IMR-90 (cell line): ENCODE results near the gene MRPS34. TPM values are rescaled to one million over a fixed set of nuclear protein-coding genes. Genes with fewer than 3 reads are reported as not detected.

Source experiments
- ATAC-seq: fragments of 200-7000 bp; cut with Tn5 transposase; 2 replicates; pipeline ENCODE4 v1.9.1; 2020; ENCODE audit warnings: low read depth, mild to moderate bottlenecking, moderate library complexity
- BruUV-seq: library from RNA; stranded (reverse); fragments of 400-500 nt; replicated peaks from 2 replicates; lab custom pipeline; 2021; lab: Mats Ljungman, UMichigan
- CTCF ChIA-PET: fragments of 300-600 bp; formaldehyde crosslinking; extraction: SDS; loops from one replicate; lab custom pipeline; 2021; ENCODE audit warnings: antibody characterized with exemption; lab: Yijun Ruan, JAX
- POLR2A ChIA-PET: fragments of 300-600 bp; sonication (Branson Sonifier 250); formaldehyde crosslinking; loops from one replicate; lab custom pipeline; 2022; ENCODE audit warnings: antibody characterized with exemption; ENCODE audit not compliant: unreplicated experiment; lab: Charles Lee
- DNase-seq: peaks from one replicate; pipeline ENCODE4 v3.0.0; 2013
- H2AFZ ChIP-seq: replicated peaks from 2 replicates; pipeline ENCODE3; 2013; ENCODE audit warnings: low read length, mild to moderate bottlenecking; ENCODE audit not compliant: poor library complexity
- H2AK5ac ChIP-seq: 2 replicates; pipeline ENCODE4 v1.6.1; 2013; ENCODE audit warnings: low read depth, low read length, inconsistent platforms
- H2AK9ac ChIP-seq: replicated peaks from 2 replicates; pipeline ENCODE3; 2013; ENCODE audit warnings: mild to moderate bottlenecking, low read depth, low read length, moderate library complexity; ENCODE audit not compliant: poor library complexity
- H2BK120ac ChIP-seq: 2 replicates; pipeline ENCODE4 v1.6.1; 2013; ENCODE audit warnings: low read depth, low read length, inconsistent platforms
- H2BK15ac ChIP-seq: 3 replicates; pipeline ENCODE4 v1.6.1; 2013; ENCODE audit warnings: low read depth, low read length, inconsistent platforms
- H2BK20ac ChIP-seq: 2 replicates; pipeline ENCODE4 v1.6.1; 2013; ENCODE audit warnings: low read depth, mild to moderate bottlenecking, inconsistent platforms, low read length, moderate library complexity
- H2BK5ac ChIP-seq: 2 replicates; pipeline ENCODE4 v1.6.1; 2013; ENCODE audit warnings: mild to moderate bottlenecking, low read depth, low read length, inconsistent platforms; ENCODE audit not compliant: poor library complexity, severe bottlenecking
- H3K14ac ChIP-seq: replicated peaks from 2 replicates; pipeline ENCODE4 v1.6.1; 2013; ENCODE audit warnings: low read depth, low read length, inconsistent platforms
- H3K18ac ChIP-seq: 2 replicates; pipeline ENCODE4 v1.6.1; 2013; ENCODE audit warnings: low read depth, low read length, control low read depth
- H3K23ac ChIP-seq: 2 replicates; pipeline ENCODE4 v1.6.1; 2013; ENCODE audit warnings: low read depth, low read length, inconsistent platforms
- H3K27ac ChIP-seq: 2 replicates; pipeline ENCODE4 v1.5.1; 2013; ENCODE audit warnings: mild to moderate bottlenecking, control low read depth, low read length; ENCODE audit not compliant: insufficient read depth
- H3K27me3 ChIP-seq: 2 replicates; pipeline ENCODE4 v1.6.1; 2013; ENCODE audit warnings: low read length; ENCODE audit not compliant: control insufficient read depth, insufficient read depth
- H3K36me3 ChIP-seq: 2 replicates; pipeline ENCODE4 v1.6.1; 2013; ENCODE audit warnings: low read length, mixed read lengths; ENCODE audit not compliant: control insufficient read depth, insufficient read depth
- H3K4ac ChIP-seq: 2 replicates; pipeline ENCODE4 v1.6.1; 2013; ENCODE audit warnings: low read depth, low read length, inconsistent platforms
- H3K4me1 ChIP-seq: 2 replicates; pipeline ENCODE4 v1.6.1; 2013; ENCODE audit warnings: low read length, mixed read lengths; ENCODE audit not compliant: control insufficient read depth, insufficient read depth
- H3K4me2 ChIP-seq: 2 replicates; pipeline ENCODE4 v1.6.1; 2013; ENCODE audit warnings: low read depth, mild to moderate bottlenecking, control low read depth, low read length, moderate library complexity
- H3K4me3 ChIP-seq: 2 replicates; pipeline ENCODE4 v1.5.1; 2013; ENCODE audit warnings: low read depth, mild to moderate bottlenecking, control low read depth, low read length, moderate library complexity; ENCODE audit not compliant: insufficient read depth
- H3K56ac ChIP-seq: 2 replicates; pipeline ENCODE4 v1.6.1; 2013; ENCODE audit warnings: low read length, inconsistent platforms; ENCODE audit not compliant: insufficient read depth; ENCODE audit errors: extremely low read depth
- H3K79me1 ChIP-seq, 2 experiments: 2 replicates each; pipeline ENCODE4 v1.6.1; 2013; ENCODE audit warnings: low read length in 2 of 2, inconsistent platforms in 1 of 2, low read depth in 1 of 2
- H3K9ac ChIP-seq: 2 replicates; pipeline ENCODE4 v1.6.1; 2013; ENCODE audit warnings: low read depth, low read length, control low read depth
- H3K9me1 ChIP-seq: 2 replicates; pipeline ENCODE4 v1.6.1; 2013; ENCODE audit warnings: low read length, inconsistent platforms; ENCODE audit not compliant: insufficient read depth
- H3K9me3 ChIP-seq: 2 replicates; pipeline ENCODE4 v1.6.1; 2013; ENCODE audit warnings: low read length; ENCODE audit not compliant: control insufficient read depth, insufficient read depth
- H4K20me1 ChIP-seq: 2 replicates; pipeline ENCODE4 v1.6.1; 2013; ENCODE audit warnings: low read length, inconsistent platforms; ENCODE audit not compliant: insufficient read depth
- H4K5ac ChIP-seq: 2 replicates; pipeline ENCODE4 v1.6.1; 2013; ENCODE audit warnings: mild to moderate bottlenecking, low read depth, low read length, control low read depth
- H4K8ac ChIP-seq, 2 experiments: 2 replicates each; pipeline ENCODE4 v1.6.1; 2013; ENCODE audit warnings: low read depth in 2 of 2, low read length in 2 of 2, control low read depth in 1 of 2, inconsistent platforms in 1 of 2
- H4K91ac ChIP-seq: 2 replicates; pipeline ENCODE4 v1.6.1; 2013; ENCODE audit warnings: low read depth, low read length, inconsistent platforms; ENCODE audit not compliant: insufficient read depth
- CEBPB ChIP-seq: IDR thresholded peaks from 2 replicates; pipeline ENCODE4 v1.6.1; 2012; ENCODE audit warnings: low read depth, low read length, improper control_type of control experiment
- ELK1 ChIP-seq: fragments of 150-350 bp; IDR thresholded peaks from 2 replicates; pipeline ENCODE4 v1.6.1; 2016; ENCODE audit warnings: low read depth, mild to moderate bottlenecking, low read length, moderate library complexity, borderline replicate concordance
- FOS ChIP-seq: fragments of 150-350 bp; IDR thresholded peaks from 2 replicates; pipeline ENCODE4 v1.6.1; 2016; ENCODE audit warnings: low read depth, low read length
- WGBS, 2 experiments: methylation state at CpG; one replicate each; pipeline versions ENCODE4 v1.1.5 to v1.1.7; 2013; ENCODE audit warnings: missing lambda C conversion rate in 2 of 2; ENCODE audit not compliant: insufficient read length in 1 of 2; ENCODE audit errors: extremely low coverage in 2 of 2; 5-methylcytosine and 5-hydroxymethylcytosine counted together
- dilution Hi-C: fragments of 300-500 bp; cut with HindIII; formaldehyde crosslinking; loops from one replicate; pipeline ENCODE4 v1.14.3; 2018; ENCODE audit warnings: low sequenced_read_pairs; ENCODE audit not compliant: unreplicated experiment
- in situ Hi-C: fragments of 300-500 bp; cut with MboI; formaldehyde crosslinking; loops from 3 replicates; pipeline ENCODE4 v1.14.3; 2019; ENCODE audit warnings: low sequenced_read_pairs, inconsistent platforms, mixed read lengths
- intact Hi-C: fragments of 100-400 bp; cut with micrococcal nuclease; formaldehyde crosslinking; loops from 2 replicates; pipeline ENCODE4 v1.10.0; 2022
- polyA plus RNA-seq, 3 experiments: library from polyadenylated mRNA; depleted of rRNA; stranded (reverse); fragments of >200 nt; gene quantifications; 2 replicates each; pipeline ENCODE4 v1.2.3, GENCODE V29; 2012; ENCODE audit warnings: low replicate concordance in 1 of 3
- total RNA-seq: library from RNA; depleted of rRNA; stranded (reverse); fragments of >200 nt; gene quantifications from 2 replicates; pipeline ENCODE4 v1.2.3, GENCODE V29; 2012
- TF ChIP-seq, protein P1 (sequence below): conservative IDR thresholded peaks from 2 replicates; pipeline ENCODE4 v1.5.1; 2012; ENCODE audit warnings: mild to moderate bottlenecking, low read depth, low read length, improper control_type of control experiment

Gene MRPS34
- total and polyA plus RNA-seq, 2 of the 4 experiments (the other 2 are of a cell fraction): 68.5 to 80.4 TPM

- H3K23ac ChIP-seq: no peak overlapping the region
- no peak overlapping the region for H2BK120ac ChIP-seq
- H4K91ac ChIP-seq: no peak overlapping the region
- peaks cover 6% of the 10 kb centered on the region for H3K9me1 ChIP-seq
- H4K20me1 ChIP-seq: peaks cover 31% of the 10 kb centered on the region
- H2BK5ac ChIP-seq: no peak overlapping the region
- H2AFZ ChIP-seq: no peak overlapping the region
- H3K18ac ChIP-seq: no peak overlapping the region
- no peaks in the 10 kb centered on the region for H3K27me3 ChIP-seq
- H3K14ac ChIP-seq: no peak overlapping the region
- H2BK20ac ChIP-seq: no peak overlapping the region
- DNase-seq: no peak
- dilution Hi-C loops: no loop called here
- H4K5ac ChIP-seq: no peak overlapping the region
- no peaks in the 10 kb centered on the region for H3K4me1 ChIP-seq
- TF ChIP-seq, protein P1, sequence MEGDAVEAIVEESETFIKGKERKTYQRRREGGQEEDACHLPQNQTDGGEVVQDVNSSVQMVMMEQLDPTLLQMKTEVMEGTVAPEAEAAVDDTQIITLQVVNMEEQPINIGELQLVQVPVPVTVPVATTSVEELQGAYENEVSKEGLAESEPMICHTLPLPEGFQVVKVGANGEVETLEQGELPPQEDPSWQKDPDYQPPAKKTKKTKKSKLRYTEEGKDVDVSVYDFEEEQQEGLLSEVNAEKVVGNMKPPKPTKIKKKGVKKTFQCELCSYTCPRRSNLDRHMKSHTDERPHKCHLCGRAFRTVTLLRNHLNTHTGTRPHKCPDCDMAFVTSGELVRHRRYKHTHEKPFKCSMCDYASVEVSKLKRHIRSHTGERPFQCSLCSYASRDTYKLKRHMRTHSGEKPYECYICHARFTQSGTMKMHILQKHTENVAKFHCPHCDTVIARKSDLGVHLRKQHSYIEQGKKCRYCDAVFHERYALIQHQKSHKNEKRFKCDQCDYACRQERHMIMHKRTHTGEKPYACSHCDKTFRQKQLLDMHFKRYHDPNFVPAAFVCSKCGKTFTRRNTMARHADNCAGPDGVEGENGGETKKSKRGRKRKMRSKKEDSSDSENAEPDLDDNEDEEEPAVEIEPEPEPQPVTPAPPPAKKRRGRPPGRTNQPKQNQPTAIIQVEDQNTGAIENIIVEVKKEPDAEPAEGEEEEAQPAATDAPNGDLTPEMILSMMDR: no peak
- TF ChIP-seq CEBPB (no peak), FOS (no peak), ELK1 (no peak)
- ATAC-seq: no peak
- H3K4ac ChIP-seq: no peak overlapping the region
- no peak overlapping the region for H2BK15ac ChIP-seq
- no TSS peak for BruUV-seq
- no peak overlapping the region for H3K27ac ChIP-seq
- H3K9me3 ChIP-seq: no peaks in the 10 kb centered on the region
- POLR2A ChIA-PET: no interaction called here
- H3K79me1 ChIP-seq: peaks cover 19 to 56% of the 10 kb centered on the region in 2 experiments; a peak in 3 of 4 replicates
- H3K36me3 ChIP-seq: peaks cover 69% of the 10 kb centered on the region
- intact Hi-C loops: no loop called here
- no peak overlapping the region for H3K4me2 ChIP-seq
- CTCF ChIA-PET: no interaction called here
- no peak overlapping the region for H3K9ac ChIP-seq
- H2AK5ac ChIP-seq: no peak overlapping the region
- no peak overlapping the region for H4K8ac ChIP-seq
- H3K4me3 ChIP-seq: no peak overlapping the region
- no peak overlapping the region for H3K56ac ChIP-seq
- no CpG with 5 or more reads among the region's 7 CpGs for WGBS, 2 experiments
- H2AK9ac ChIP-seq: no peak overlapping the region
- in situ Hi-C loops: no loop called here
Observed at GRCh38 chr16:1731603-1732002, 41.3 kb downstream of the MRPS34 start.
